GM12878 (cell line): ENCODE results near the gene MAP2K4. TPM values are rescaled to one million over a fixed set of nuclear protein-coding genes. Genes with fewer than 3 reads are reported as not detected.

Experiments used
- HDGF ChIP-seq: fragments of 450-650 bp; IDR thresholded peaks from 2 replicates; pipeline ENCODE4 v1.6.1; 2016; ENCODE audit warnings: antibody characterized with exemption
- JUNB ChIP-seq: IDR thresholded peaks from 2 replicates; pipeline ENCODE4 v1.6.1; 2016; ENCODE audit warnings: antibody characterized with exemption, mild to moderate bottlenecking
- KLF5 ChIP-seq: fragments of 450-650 bp; IDR thresholded peaks from 2 replicates; pipeline ENCODE4 v1.6.1; 2014; ENCODE audit warnings: mild to moderate bottlenecking; ENCODE audit not compliant: partially characterized antibody
- MTA2 ChIP-seq: fragments of 450-650 bp; IDR thresholded peaks from 2 replicates; pipeline ENCODE4 v1.6.1; 2016; ENCODE audit warnings: low read depth, mild to moderate bottlenecking, moderate library complexity
- NFYA ChIP-seq: IDR thresholded peaks from 2 replicates; pipeline ENCODE4 v1.6.1; 2011; ENCODE audit warnings: low read depth, mild to moderate bottlenecking, low read length, improper control_type of control experiment, borderline replicate concordance
- NR2C2 ChIP-seq: IDR thresholded peaks from 2 replicates; pipeline ENCODE4 v1.6.1; 2011; ENCODE audit warnings: borderline replicate concordance, low read depth; ENCODE audit not compliant: control insufficient read depth, insufficient read length
- RAD21 ChIP-seq: IDR thresholded peaks from 2 replicates; pipeline ENCODE4 v1.6.1; 2011; ENCODE audit warnings: mild to moderate bottlenecking, low read depth, low read length, moderate library complexity; ENCODE audit not compliant: insufficient read depth
- RB1 ChIP-seq: fragments of 450-650 bp; formaldehyde crosslinking; IDR thresholded peaks from 2 replicates; pipeline ENCODE4 v1.6.1; 2017; ENCODE audit warnings: mild to moderate bottlenecking, borderline replicate concordance
- RELB ChIP-seq: fragments of 450-650 bp; IDR thresholded peaks from 2 replicates; pipeline ENCODE4 v1.6.1; 2017; ENCODE audit warnings: low read depth, mild to moderate bottlenecking, moderate library complexity
- RUNX3 ChIP-seq: IDR thresholded peaks from 2 replicates; pipeline ENCODE4 v1.6.1; 2012; ENCODE audit warnings: low read length, inconsistent platforms
- SKIL ChIP-seq: fragments of 450-650 bp; IDR thresholded peaks from 2 replicates; pipeline ENCODE4 v1.6.1; 2017; ENCODE audit warnings: mild to moderate bottlenecking, low read depth, inconsistent platforms; ENCODE audit not compliant: poor library complexity, severe bottlenecking
- STAT1 ChIP-seq: fragments of 450-650 bp; conservative IDR thresholded peaks from 2 replicates; pipeline ENCODE4 v1.6.1; 2014; ENCODE audit warnings: antibody characterized with exemption, mild to moderate bottlenecking
- TCF12 ChIP-seq: IDR thresholded peaks from 2 replicates; pipeline ENCODE4 v1.6.1; 2011; ENCODE audit warnings: low read depth, mild to moderate bottlenecking, low read length
- USF1 ChIP-seq: IDR thresholded peaks from 2 replicates; pipeline ENCODE4 v1.6.1; 2011; ENCODE audit warnings: borderline replicate concordance, low read depth, mild to moderate bottlenecking, moderate library complexity, mixed read lengths, low read length; ENCODE audit not compliant: insufficient read depth; ENCODE audit errors: extremely low read length
- WRNIP1 ChIP-seq: IDR thresholded peaks from 2 replicates; pipeline ENCODE4 v1.6.1; 2011; ENCODE audit warnings: low read depth, low read length, improper control_type of control experiment, borderline replicate concordance
- ZBTB11 ChIP-seq: fragments of 450-650 bp; formaldehyde crosslinking; IDR thresholded peaks from 2 replicates; pipeline ENCODE4 v1.5.0; 2022; ENCODE audit warnings: mild to moderate bottlenecking, missing genetic modification characterization
- ZBTB33 ChIP-seq: fragments of 450-650 bp; IDR thresholded peaks from 2 replicates; pipeline ENCODE4 v1.6.1; 2017; ENCODE audit warnings: mild to moderate bottlenecking
- ZNF274 ChIP-seq: IDR thresholded peaks from one replicate; pipeline ENCODE4 v1.8.0; 2011; ENCODE audit not compliant: insufficient read length, insufficient read depth
- ZNF622 ChIP-seq: fragments of 450-650 bp; IDR thresholded peaks from 2 replicates; pipeline ENCODE4 v1.6.1; 2017; ENCODE audit warnings: mild to moderate bottlenecking, inconsistent platforms
- polyA plus RNA-seq, 11 experiments: library from polyadenylated mRNA; depleted of rRNA in 4 of 11; unstranded in 6 of 11; stranded (reverse) in 5 of 11; fragments of >200 nt; fragmentation: Nextera tagmentation in 4 of 11; fragmentation: Illumina TruSeq in 1 of 11; extraction: Ambion mirVana in 4 of 11; extraction: Trizol in 1 of 11; gene quantifications; 1 replicate in 1 of 11; 2 replicates in 10 of 11; pipeline versions ENCODE4 v1.2.1 to v1.2.3, GENCODE V29; 2011 to 2016; ENCODE audit warnings: inconsistent platforms in 2 of 11, missing spikeins in 2 of 11, low read depth in 1 of 11
- total RNA-seq, 4 experiments: library from RNA; depleted of rRNA in 3 of 4; stranded (reverse); fragments of >200 nt in 3 of 4; fragmentation: Illumina TruSeq in 1 of 4; extraction: Trizol in 1 of 4; gene quantifications; 2 replicates each; pipeline versions ENCODE4 v1.2.1 to v1.2.3, GENCODE V29; 2013 to 2021

The MAP2K4 gene
- total and polyA plus RNA-seq, 10 of the 15 experiments (the other 5 are each of a cell fraction or from before 2014, with no cell fraction given): 5.4 to 34.1 (median 25.5) TPM

- no peak for TF ChIP-seq RELB
- no peak for TF ChIP-seq NFYA
- TF ChIP-seq MTA2: peak; percentile 34; the same call in 1 of the 2 replicates
- TF ChIP-seq ZBTB11 (CRISPR knock-in tag): no peak
- no peak for TF ChIP-seq ZNF622
- peak; percentile 54 for TF ChIP-seq JUNB
- no peak for TF ChIP-seq ZNF274
- TF ChIP-seq SKIL: no peak
- no peak for TF ChIP-seq NR2C2
- no peak for TF ChIP-seq WRNIP1
- TF ChIP-seq RUNX3: peak; percentile 27; the same call in 1 of the 2 replicates
- no peak for TF ChIP-seq STAT1
- TF ChIP-seq TCF12: no peak
- TF ChIP-seq KLF5: no peak
- no peak for TF ChIP-seq RB1
- no peak for TF ChIP-seq ZBTB33
- no peak for TF ChIP-seq RAD21
- TF ChIP-seq HDGF: no peak
- no peak for TF ChIP-seq USF1
- TF ChIP-seq, all 136 proteins: peak for 3
Measured at GRCh38 chr17:12048843-12049473, 28.3 kb downstream of the MAP2K4 start (continued).
